GM12878 (cell line): Measurements from ENCODE around the gene ADAM33.

Source experiments
- ASH2L ChIP-seq: fragments of 300-600, 200-600 bp; sonication (generic); IDR thresholded peaks from 2 replicates; pipeline ENCODE4 v1.6.1; 2017; ENCODE audit warnings: low read depth, mild to moderate bottlenecking, borderline replicate concordance
- CBFB ChIP-seq: IDR thresholded peaks from 2 replicates; pipeline ENCODE4 v1.6.1; 2016; ENCODE audit warnings: antibody characterized with exemption, low read depth
- CEBPB ChIP-seq, 2 experiments: fragments of 150-350 bp in 1 of 2; IDR thresholded peaks; 2 replicates each; pipeline ENCODE4 v1.6.1; 2012 to 2014; ENCODE audit warnings: low read depth in 2 of 2, low read length in 2 of 2, borderline replicate concordance in 1 of 2, inconsistent platforms in 1 of 2
- CTCF ChIP-seq, 3 experiments: IDR thresholded peaks in 2 of 3; conservative IDR thresholded peaks in 1 of 3; 2 replicates each; pipeline ENCODE4 v1.5.1; 2011; ENCODE audit warnings: low read depth in 3 of 3, low read length in 3 of 3, mild to moderate bottlenecking in 3 of 3, control low read depth in 2 of 3, moderate library complexity in 2 of 3, inconsistent platforms in 1 of 3, mixed read lengths in 1 of 3; ENCODE audit not compliant: control insufficient read depth in 2 of 3, insufficient read depth in 1 of 3; ENCODE audit errors: extremely low read depth in 1 of 3
- EZH2 ChIP-seq: IDR thresholded peaks from 2 replicates; pipeline ENCODE4 v1.6.1; 2012; ENCODE audit warnings: low read depth, mild to moderate bottlenecking, control low read depth, inconsistent platforms, low read length, borderline replicate concordance; ENCODE audit not compliant: control insufficient read depth
- PML ChIP-seq: IDR thresholded peaks from 2 replicates; pipeline ENCODE4 v1.6.1; 2012; ENCODE audit warnings: low read length, inconsistent platforms
- TF ChIP-seq, protein P1 (sequence below): IDR thresholded peaks from 2 replicates; pipeline ENCODE4 v1.6.1; 2011; ENCODE audit warnings: low read depth, mild to moderate bottlenecking, low read length, moderate library complexity, borderline replicate concordance; ENCODE audit errors: extremely low read depth

DNA sequence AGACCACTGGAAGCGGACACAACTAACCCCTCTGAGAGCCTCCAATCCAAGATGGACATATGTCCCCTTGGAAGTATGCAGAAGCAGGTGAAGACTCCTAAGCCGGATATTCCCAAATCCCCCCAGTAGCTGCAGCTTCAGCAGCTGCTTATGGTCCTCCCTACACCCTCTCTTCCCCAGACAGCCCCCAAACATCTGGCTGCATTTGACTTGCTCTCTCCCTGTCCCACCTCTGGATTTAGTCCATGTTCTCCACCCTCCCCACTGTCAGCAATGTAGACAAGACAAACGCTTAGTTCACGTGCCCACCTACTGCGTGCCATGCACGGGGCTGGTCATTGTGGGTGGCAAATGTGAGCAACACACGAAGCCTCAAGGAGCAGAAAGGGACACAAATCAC lies 4.6 kb upstream of the ADAM33 start:
- TF ChIP-seq ASH2L = no peak
- TF ChIP-seq CEBPB (IDR thresholded peaks at IDR 0.05; ENCODE audit: borderline replicate concordance in 1 of 2, low read depth in 2 of 2, low read length in 2 of 2) = no peak
- TF ChIP-seq EZH2 = no peak
- no peak for TF ChIP-seq CBFB
- TF ChIP-seq CTCF (IDR thresholded peaks at IDR 0.05 in 2 of 3, conservative IDR thresholded peaks at IDR 0.05 in 1 of 3; ENCODE audit: control insufficient read depth in 2 of 3, extremely low read depth in 1 of 3, insufficient read depth in 1 of 3, low read depth in 3 of 3, low read length in 3 of 3) = no peak
- TF ChIP-seq, protein P1, sequence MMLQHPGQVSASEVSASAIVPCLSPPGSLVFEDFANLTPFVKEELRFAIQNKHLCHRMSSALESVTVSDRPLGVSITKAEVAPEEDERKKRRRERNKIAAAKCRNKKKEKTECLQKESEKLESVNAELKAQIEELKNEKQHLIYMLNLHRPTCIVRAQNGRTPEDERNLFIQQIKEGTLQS = no peak
- TF ChIP-seq PML = no peak
